HEK293T (cell line): ENCODE results near the gene DEFB131B.
"Not testable (repeated sequence)": the region's sequence is repeated elsewhere in the genome, so short reads cannot be mapped to it uniquely, and the experiment has no call there.

Source experiments
- ARNT ChIP-seq: fragments of 450-650 bp; IDR thresholded peaks from 2 replicates; pipeline ENCODE4 v1.6.1; 2017; ENCODE audit warnings: mild to moderate bottlenecking
- BHLHE40 ChIP-seq: fragments of 450-650 bp; IDR thresholded peaks from 2 replicates; pipeline ENCODE4 v1.6.1; 2016; ENCODE audit warnings: mild to moderate bottlenecking, moderate library complexity, borderline replicate concordance
- ELF4 ChIP-seq: fragments of 450-650 bp; IDR thresholded peaks from 2 replicates; pipeline ENCODE4 v1.6.1; 2017; ENCODE audit warnings: antibody characterized with exemption
- LEF1 ChIP-seq: fragments of 450-650 bp; IDR thresholded peaks from 2 replicates; pipeline ENCODE4 v1.6.1; 2017; ENCODE audit warnings: mild to moderate bottlenecking, borderline replicate concordance
- SP1 ChIP-seq: fragments of 450-650 bp; IDR thresholded peaks from 2 replicates; pipeline ENCODE4 v1.6.1; 2017
- TARDBP ChIP-seq: fragments of 450-650 bp; IDR thresholded peaks from 2 replicates; pipeline ENCODE4 v1.6.1; 2016

- TF ChIP-seq LEF1, ELF4, BHLHE40, TARDBP, SP1, ARNT: not testable (repeated sequence)
Observed at GRCh38 chr11:71885806-71886205, 7.6 kb downstream of the DEFB131B start.
